GM23248 (cell line): ENCODE data around the gene SKI.

Experiments used
- EZH2 ChIP-seq: fragments of 200-600 bp; sonication (generic); IDR thresholded peaks from 2 replicates; pipeline ENCODE4 v1.6.1; 2018; ENCODE audit warnings: antibody characterized with exemption, mild to moderate bottlenecking; ENCODE audit not compliant: insufficient read depth, poor library complexity, severe bottlenecking
- EZH2phosphoT487 ChIP-seq: fragments of 200-600 bp; sonication (generic); IDR thresholded peaks from 2 replicates; pipeline ENCODE4 v1.6.1; 2018; ENCODE audit warnings: antibody characterized with exemption, moderate library complexity, mild to moderate bottlenecking, low read depth; ENCODE audit not compliant: insufficient read depth

DNA sequence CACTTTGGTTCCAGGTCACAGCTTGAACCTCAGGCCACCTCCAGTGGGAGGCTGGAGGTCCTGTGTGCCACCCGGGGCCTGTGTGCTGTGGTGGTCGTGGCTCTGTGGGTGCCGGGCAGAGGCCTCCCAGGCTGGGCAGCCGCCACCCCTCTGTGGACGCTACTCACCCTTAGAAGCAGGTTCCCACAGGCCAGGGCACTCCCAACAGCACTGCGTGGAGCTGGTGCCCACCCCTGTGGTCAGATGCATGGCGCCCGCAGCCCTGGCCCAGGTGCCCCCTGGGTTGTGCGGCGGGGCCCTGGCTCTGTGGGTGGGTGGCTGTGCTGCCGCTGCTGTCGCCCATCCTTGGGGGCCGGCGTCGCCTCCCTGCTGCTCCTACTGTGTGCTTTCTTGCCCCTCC lies 39.7 kb downstream of the SKI start:
- TF ChIP-seq EZH2phosphoT487 (no peak), EZH2 (no peak)
